CD14-positive monocyte (primary cell): ENCODE measurements around the gene TRIOBP. TPM values are rescaled to one million over a fixed set of nuclear protein-coding genes. Genes with fewer than 3 reads are reported as not detected.

Experiments used
- DNase-seq, 3 donors: peaks; one replicate each; pipeline ENCODE4 v3.0.0-alpha.2; 2011 to 2022
- H2AFZ ChIP-seq: 2 replicates; pipeline ENCODE4 v1.6.0; 2012; ENCODE audit warnings: mild to moderate bottlenecking, low read depth, low read length, inconsistent platforms; ENCODE audit not compliant: insufficient read depth, poor library complexity, severe bottlenecking
- H3K27ac ChIP-seq, 2 donors: 1 replicate in 1 of 2; 2 replicates in 1 of 2; pipeline ENCODE4 v1.5.1; 2012 to 2013; ENCODE audit warnings: low read length in 2 of 2, control low read depth in 1 of 2, inconsistent platforms in 1 of 2, low read depth in 1 of 2, mild to moderate bottlenecking in 1 of 2
- H3K27me3 ChIP-seq, 2 donors: one replicate each; pipeline versions ENCODE4 v1.6.0 to v1.6.1; 2011 to 2013; ENCODE audit warnings: low read length in 2 of 2; ENCODE audit not compliant: control insufficient read depth in 2 of 2, insufficient read depth in 2 of 2
- H3K36me3 ChIP-seq, 2 donors: replicated peaks in 1 of 2; 1 replicate in 1 of 2; 2 replicates in 1 of 2; pipeline versions ENCODE4 v1.5.1 to v1.6.1; 2012 to 2013; ENCODE audit warnings: low read length in 2 of 2, control low read depth in 1 of 2, inconsistent platforms in 1 of 2, mild to moderate bottlenecking in 1 of 2; ENCODE audit not compliant: insufficient read depth in 2 of 2, control insufficient read depth in 1 of 2
- H3K4me1 ChIP-seq, 2 donors: 1 replicate in 1 of 2; 2 replicates in 1 of 2; pipeline versions ENCODE4 v1.5.1 to v1.6.1; 2012 to 2013; ENCODE audit warnings: low read length in 2 of 2, control low read depth in 1 of 2, inconsistent platforms in 1 of 2, mild to moderate bottlenecking in 1 of 2, moderate library complexity in 1 of 2; ENCODE audit not compliant: insufficient read depth in 2 of 2, control insufficient read depth in 1 of 2
- H3K4me2 ChIP-seq: replicated peaks from 2 replicates; pipeline ENCODE3; 2012; ENCODE audit warnings: low read length, moderate library complexity, mild to moderate bottlenecking; ENCODE audit not compliant: poor library complexity, severe bottlenecking; ENCODE audit errors: extremely low read depth
- H3K4me3 ChIP-seq, 3 experiments: fragments of 200-600 bp in 1 of 3; sonication (generic) in 1 of 3; replicated peaks in 1 of 3; 1 replicate in 2 of 3; 2 replicates in 1 of 3; pipeline ENCODE4 v1.5.1; 2011 to 2013; ENCODE audit warnings: low read length in 3 of 3, mild to moderate bottlenecking in 3 of 3, control low read depth in 2 of 3, low read depth in 2 of 3, inconsistent platforms in 1 of 3, moderate library complexity in 1 of 3
- H3K79me2 ChIP-seq: 2 replicates; pipeline ENCODE4 v1.6.0; 2012; ENCODE audit warnings: mild to moderate bottlenecking, control low read depth, inconsistent platforms, low read length, moderate library complexity; ENCODE audit not compliant: insufficient read depth
- H3K9ac ChIP-seq: 2 replicates; pipeline ENCODE4 v1.6.0; 2017; ENCODE audit warnings: low read length, mild to moderate bottlenecking; ENCODE audit not compliant: insufficient read depth, poor library complexity, severe bottlenecking
- H3K9me3 ChIP-seq, 2 donors: replicated peaks in 1 of 2; 1 replicate in 1 of 2; 2 replicates in 1 of 2; pipeline versions ENCODE4 v1.5.1 to v1.6.1; 2012 to 2013; ENCODE audit warnings: low read length in 2 of 2, control low read depth in 1 of 2; ENCODE audit not compliant: control insufficient read depth in 1 of 2, insufficient read depth in 1 of 2
- H4K20me1 ChIP-seq: 2 replicates; pipeline ENCODE4 v1.6.0; 2012; ENCODE audit warnings: mild to moderate bottlenecking, low read length, control low read depth, moderate library complexity; ENCODE audit not compliant: insufficient read depth
- H3K27ac Mint-ChIP-seq, 7 donors: one replicate each; pipeline ENCODE4 v1.8.0; 2020; ENCODE audit warnings: mild to moderate bottlenecking in 7 of 7, mixed read lengths in 7 of 7, moderate library complexity in 6 of 7, inconsistent platforms in 2 of 7
- H3K27me3 Mint-ChIP-seq, 3 donors: one replicate each; pipeline ENCODE4 v1.8.0; 2021 to 2022; ENCODE audit warnings: low read depth in 3 of 3, mild to moderate bottlenecking in 3 of 3, mixed read lengths in 3 of 3, moderate library complexity in 3 of 3, inconsistent platforms in 1 of 3
- H3K36me3 Mint-ChIP-seq, 2 donors: one replicate each; pipeline ENCODE4 v1.8.0; 2020; ENCODE audit warnings: mixed read lengths in 2 of 2, inconsistent platforms in 1 of 2, mild to moderate bottlenecking in 1 of 2
- H3K4me1 Mint-ChIP-seq: one replicate; pipeline ENCODE4 v1.8.0; 2020; ENCODE audit warnings: mild to moderate bottlenecking, mixed read lengths
- H3K4me3 Mint-ChIP-seq, 2 donors: one replicate each; pipeline ENCODE4 v1.8.0; 2020; ENCODE audit warnings: mild to moderate bottlenecking in 2 of 2, mixed read lengths in 2 of 2, moderate library complexity in 1 of 2
- H3K9me3 Mint-ChIP-seq, 7 donors: one replicate each; pipeline ENCODE4 v1.8.0; 2020 to 2022; ENCODE audit warnings: mixed read lengths in 7 of 7, mild to moderate bottlenecking in 6 of 7, moderate library complexity in 6 of 7, inconsistent platforms in 2 of 7
- CTCF ChIP-seq: fragments of 200-600 bp; IDR thresholded peaks from one replicate; pipeline ENCODE4 v1.8.0; 2022; ENCODE audit warnings: antibody characterized with exemption, mild to moderate bottlenecking
- WGBS: methylation state at CpG from one replicate; pipeline ENCODE4 v1.1.5; 2013; ENCODE audit warnings: missing lambda C conversion rate; ENCODE audit not compliant: insufficient coverage; 5-methylcytosine and 5-hydroxymethylcytosine counted together
- intact Hi-C, 2 donors: fragments of 100-400 bp; cut with micrococcal nuclease; formaldehyde crosslinking; loops; one replicate each; pipeline versions ENCODE4 v1.15.0 to v1.15.1; 2023
- polyA plus RNA-seq, 3 donors: library from polyadenylated mRNA; depleted of rRNA in 1 of 3; unstranded in 2 of 3; stranded (reverse) in 1 of 3; fragments of 300-500 nt in 2 of 3; fragments of >200 nt in 1 of 3; fragmentation: Illumina TruSeq in 2 of 3; gene quantifications; 1 replicate in 2 of 3; 2 replicates in 1 of 3; pipeline ENCODE4 v1.2.3, GENCODE V29; 2012 to 2021

The TRIOBP gene
- polyA plus RNA-seq, 3 donors, result 43.0 to 46.6 (median 44.7) TPM

GRCh38 chr22:37704645-37705044, 7.8 kb downstream of the TRIOBP start:
- Mint-ChIP-seq H3K27ac (no peak overlapping the region), H3K36me3 (peaks cover 24 to 57% of the 10 kb centered on the region in 2 donors), H3K4me1 (peaks cover 42% of the 10 kb centered on the region), H3K4me3 (no peak overlapping the region), H3K9me3 (peaks cover 0 to 2% (median 0%) of the 10 kb centered on the region in 7 donors), H3K27me3 (peaks cover 1 to 3% (median 2%) of the 10 kb centered on the region in 3 donors)
- DNase-seq, result no peak
- Histone ChIP-seq H3K4me1 (peaks cover 42 to 47% of the 10 kb centered on the region in 2 donors), H4K20me1 (no peaks in the 10 kb centered on the region), H3K36me3 (no peaks in the 10 kb centered on the region), H3K4me2 (no peak overlapping the region), H3K9me3 (no peaks in the 10 kb centered on the region), H3K27me3 (no peaks in the 10 kb centered on the region), H3K27ac (no peak overlapping the region), H3K9ac (no peak overlapping the region), H3K4me3 (no peak overlapping the region), H3K79me2 (no peaks in the 10 kb centered on the region), H2AFZ (no peak overlapping the region)
- no peak for TF ChIP-seq CTCF
- intact Hi-C loops, result no loop called here
- WGBS, result 0% methylated on average over 2 of the region's 3 CpGs

- Histone ChIP-seq H3K4me1 (peaks cover 42 to 46% of the 10 kb centered on the region in 2 donors), H2AFZ (no peak overlapping the region), H3K9ac (no peak overlapping the region), H3K4me2 (no peak overlapping the region), H3K27ac (no peak overlapping the region), H3K4me3 (no peak overlapping the region), H3K27me3 (no peaks in the 10 kb centered on the region), H3K36me3 (no peaks in the 10 kb centered on the region), H3K79me2 (no peaks in the 10 kb centered on the region), H4K20me1 (no peaks in the 10 kb centered on the region), H3K9me3 (no peaks in the 10 kb centered on the region)
- intact Hi-C loops, result no loop called here
- Mint-ChIP-seq H3K27ac (peak overlapping the region in 1 of 7 donors; percentile 40), H3K9me3 (peaks cover 0 to 2% (median 0%) of the 10 kb centered on the region in 7 donors), H3K36me3 (peaks cover 28 to 60% of the 10 kb centered on the region in 2 donors), H3K27me3 (peaks cover 0 to 3% (median 1%) of the 10 kb centered on the region in 3 donors), H3K4me3 (peak overlapping the region in 1 of 2 donors; percentile 28), H3K4me1 (peaks cover 41% of the 10 kb centered on the region)
- TF ChIP-seq CTCF, result no peak
- 100% methylated on average over 2 of the region's 3 CpGs for WGBS
- DNase-seq, result no peak
Measured at GRCh38 chr22:37705205-37705604, 8.4 kb downstream of the TRIOBP start.
